Liver (tissue), 9 donors: ENCODE data around the gene MAP4K2. TPM values are rescaled to one million over a fixed set of nuclear protein-coding genes. Genes with fewer than 3 reads are reported as not detected.

ENCODE experiments used
- DNase-seq: peaks from one replicate; pipeline ENCODE4 v3.0.0-alpha.2; 2017; ENCODE audit warnings: low spot score
- H3K27ac ChIP-seq, 2 donors: one replicate each; pipeline ENCODE4 v1.7.0; 2013; ENCODE audit warnings: inconsistent platforms in 2 of 2, low read length in 2 of 2, control low read depth in 1 of 2, low read depth in 1 of 2, mild to moderate bottlenecking in 1 of 2
- H3K27me3 ChIP-seq, 4 donors: one replicate each; pipeline versions ENCODE4 v1.6.1 to v1.7.0; 2013; ENCODE audit warnings: low read length in 3 of 4, inconsistent platforms in 1 of 4, mild to moderate bottlenecking in 1 of 4, moderate library complexity in 1 of 4; ENCODE audit not compliant: control insufficient read depth in 4 of 4, insufficient read depth in 4 of 4
- H3K36me3 ChIP-seq, 4 donors: one replicate each; pipeline versions ENCODE4 v1.6.1 to v1.7.0; 2013; ENCODE audit warnings: low read length in 3 of 4, mild to moderate bottlenecking in 3 of 4, low read depth in 1 of 4, moderate library complexity in 1 of 4; ENCODE audit not compliant: control insufficient read depth in 4 of 4, insufficient read depth in 3 of 4
- H3K4me1 ChIP-seq, 4 donors: one replicate each; pipeline versions ENCODE4 v1.6.1 to v1.7.0; 2013; ENCODE audit warnings: low read length in 3 of 4, mild to moderate bottlenecking in 3 of 4, moderate library complexity in 1 of 4; ENCODE audit not compliant: control insufficient read depth in 4 of 4, insufficient read depth in 4 of 4
- H3K4me3 ChIP-seq, 3 donors: one replicate each; pipeline versions ENCODE4 v1.6.1 to v1.7.0; 2013; ENCODE audit warnings: low read length in 3 of 3, control low read depth in 1 of 3, low read depth in 1 of 3, mild to moderate bottlenecking in 1 of 3
- H3K9ac ChIP-seq, 2 donors: one replicate each; pipeline ENCODE4 v1.7.0; 2013; ENCODE audit warnings: low read length in 2 of 2, mild to moderate bottlenecking in 2 of 2, moderate library complexity in 2 of 2, control low read depth in 1 of 2, low read depth in 1 of 2
- H3K9me3 ChIP-seq, 4 donors: one replicate each; pipeline versions ENCODE4 v1.6.1 to v1.7.0; 2013; ENCODE audit warnings: low read length in 3 of 4; ENCODE audit not compliant: control insufficient read depth in 4 of 4
- EGR1 ChIP-seq, 2 donors: IDR thresholded peaks; 2 replicates each; pipeline ENCODE4 v1.6.1; 2016 to 2018; ENCODE audit warnings: antibody characterized with exemption in 2 of 2, low read depth in 2 of 2
- FOXA2 ChIP-seq: IDR thresholded peaks from 2 replicates; pipeline ENCODE4 v1.6.1; 2016; ENCODE audit warnings: antibody characterized with exemption
- GABPA ChIP-seq, 2 donors: IDR thresholded peaks in 1 of 2; conservative IDR thresholded peaks in 1 of 2; 2 replicates each; pipeline ENCODE4 v1.6.1; 2016; ENCODE audit warnings: antibody characterized with exemption in 2 of 2, mild to moderate bottlenecking in 1 of 2, moderate library complexity in 1 of 2
- HNF4A ChIP-seq, 2 donors: conservative IDR thresholded peaks; 2 replicates each; pipeline ENCODE4 v1.6.1; 2016; ENCODE audit warnings: antibody characterized with exemption in 2 of 2, mild to moderate bottlenecking in 2 of 2
- HNF4G ChIP-seq: IDR thresholded peaks from 2 replicates; pipeline ENCODE4 v1.6.1; 2016; ENCODE audit warnings: antibody characterized with exemption
- JUND ChIP-seq, 2 donors: IDR thresholded peaks; 2 replicates each; pipeline ENCODE4 v1.6.1; 2016; ENCODE audit warnings: antibody characterized with exemption in 2 of 2
- RAD21 ChIP-seq, 2 donors: IDR thresholded peaks; 2 replicates each; pipeline ENCODE4 v1.6.1; 2016; ENCODE audit warnings: antibody characterized with exemption in 2 of 2, mild to moderate bottlenecking in 2 of 2
- RXRA ChIP-seq, 2 donors: IDR thresholded peaks; 2 replicates each; pipeline ENCODE4 v1.6.1; 2017 to 2018; ENCODE audit warnings: antibody characterized with exemption in 2 of 2, mild to moderate bottlenecking in 1 of 2
- TAF1 ChIP-seq: conservative IDR thresholded peaks from 2 replicates; pipeline ENCODE4 v1.6.1; 2016; ENCODE audit warnings: antibody characterized with exemption, mild to moderate bottlenecking
- YY1 ChIP-seq: IDR thresholded peaks from 2 replicates; pipeline ENCODE4 v1.6.1; 2016; ENCODE audit warnings: antibody characterized with exemption, mild to moderate bottlenecking
- WGBS: extraction: QIAGEN DNeasy Blood & Tissue Kit; methylation state at CpG from one replicate; pipeline ENCODE4 v1.1.7; 2013; 5-methylcytosine and 5-hydroxymethylcytosine counted together
- polyA plus RNA-seq, 2 donors: library from polyadenylated mRNA; stranded (reverse) in 1 of 2; unstranded in 1 of 2; fragments of 200-250 nt in 1 of 2; fragments of >200 nt in 1 of 2; fragmentation: Nextera tagmentation in 1 of 2; extraction: Ambion mirVana in 1 of 2; gene quantifications; one replicate each; pipeline versions ENCODE4 v1.2.1 to v1.2.3, GENCODE V29; 2013 to 2015
- total RNA-seq, 2 donors: library from RNA; depleted of rRNA; stranded (reverse); fragments of >200 nt; gene quantifications; one replicate each; pipeline ENCODE4 v1.2.3, GENCODE V29; 2014
- TF ChIP-seq, protein P1 (sequence below): IDR thresholded peaks from 2 replicates; pipeline ENCODE4 v1.6.1; 2016; ENCODE audit warnings: antibody characterized with exemption
- TF ChIP-seq, protein P2 (sequence below): IDR thresholded peaks from 2 replicates; pipeline ENCODE4 v1.6.1; 2016; ENCODE audit warnings: antibody characterized with exemption
- TF ChIP-seq, protein P3 (sequence below): IDR thresholded peaks from 2 replicates; pipeline ENCODE4 v1.6.1; 2016; ENCODE audit warnings: antibody characterized with exemption
- TF ChIP-seq, protein P4 (sequence below): fragments of 150-350 bp; IDR thresholded peaks from 2 replicates; pipeline ENCODE4 v1.5.1; 2017; ENCODE audit warnings: improper control_type of control experiment, low read depth, low read length; ENCODE audit not compliant: missing input control
- TF ChIP-seq, protein P5 (sequence below): IDR thresholded peaks from 2 replicates; pipeline ENCODE4 v1.6.1; 2016; ENCODE audit warnings: antibody characterized with exemption, mild to moderate bottlenecking
- donor health status: healthy.
- donor health status: healthy.
- donor health status: healthy.
- donor health status: healthy.
- donor health status: healthy.

Gene MAP4K2
- total and polyA plus RNA-seq, 4 donors = 2.1 to 6.9 (median 3.5) TPM

DNA sequence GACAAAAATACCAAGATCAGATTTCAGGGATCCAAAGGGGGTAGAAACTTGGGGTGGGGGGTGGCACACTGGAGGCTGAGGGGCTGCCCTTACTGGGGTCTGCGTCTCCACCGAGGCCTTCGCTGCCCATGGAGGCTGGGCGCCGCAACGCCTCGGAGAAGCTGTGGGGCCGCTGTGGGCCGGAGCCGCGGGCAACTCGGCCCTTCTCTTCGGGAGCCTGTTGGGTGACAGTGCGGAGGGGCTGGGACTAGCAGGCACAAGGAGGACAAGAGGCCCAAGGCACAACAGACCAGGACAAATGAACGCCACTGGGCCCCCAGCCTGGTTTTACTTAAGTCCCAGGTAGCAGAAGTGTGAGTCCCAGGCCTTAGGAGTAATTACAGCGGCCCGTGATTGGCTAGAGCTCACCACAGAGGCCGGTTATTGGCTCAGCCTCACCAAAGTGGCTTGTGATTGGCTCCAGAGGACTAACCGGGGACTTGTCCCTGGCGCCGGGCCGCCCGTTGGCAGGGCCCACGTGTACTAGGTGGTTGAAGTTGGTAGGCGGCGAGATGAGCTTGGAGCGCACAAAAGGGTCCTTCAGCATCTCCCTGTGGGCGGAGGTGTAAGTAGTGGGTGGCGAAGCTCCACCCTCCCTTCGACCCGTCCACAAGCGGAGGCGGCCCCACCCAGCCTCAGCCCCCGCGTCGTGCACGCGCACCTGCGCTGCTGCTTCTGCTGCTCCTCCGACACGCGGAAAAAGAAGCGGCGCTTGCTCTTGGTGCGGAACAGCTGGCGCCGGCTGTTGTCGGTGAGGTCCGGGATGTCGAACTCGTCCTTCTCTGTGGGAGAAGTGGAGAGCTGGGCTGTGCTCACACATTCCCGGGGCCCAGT lies 23.8 kb upstream of the MAP4K2 start:
- H3K27me3 ChIP-seq = no peaks in the 10 kb centered on the region
- no peaks in the 10 kb centered on the region for H3K9me3 ChIP-seq
- H3K36me3 ChIP-seq = no peaks in the 10 kb centered on the region
- H3K9ac ChIP-seq = no peak overlapping the region
- WGBS = 94% methylated on average over 52 of the region's 52 CpGs
- TF ChIP-seq, protein P1, sequence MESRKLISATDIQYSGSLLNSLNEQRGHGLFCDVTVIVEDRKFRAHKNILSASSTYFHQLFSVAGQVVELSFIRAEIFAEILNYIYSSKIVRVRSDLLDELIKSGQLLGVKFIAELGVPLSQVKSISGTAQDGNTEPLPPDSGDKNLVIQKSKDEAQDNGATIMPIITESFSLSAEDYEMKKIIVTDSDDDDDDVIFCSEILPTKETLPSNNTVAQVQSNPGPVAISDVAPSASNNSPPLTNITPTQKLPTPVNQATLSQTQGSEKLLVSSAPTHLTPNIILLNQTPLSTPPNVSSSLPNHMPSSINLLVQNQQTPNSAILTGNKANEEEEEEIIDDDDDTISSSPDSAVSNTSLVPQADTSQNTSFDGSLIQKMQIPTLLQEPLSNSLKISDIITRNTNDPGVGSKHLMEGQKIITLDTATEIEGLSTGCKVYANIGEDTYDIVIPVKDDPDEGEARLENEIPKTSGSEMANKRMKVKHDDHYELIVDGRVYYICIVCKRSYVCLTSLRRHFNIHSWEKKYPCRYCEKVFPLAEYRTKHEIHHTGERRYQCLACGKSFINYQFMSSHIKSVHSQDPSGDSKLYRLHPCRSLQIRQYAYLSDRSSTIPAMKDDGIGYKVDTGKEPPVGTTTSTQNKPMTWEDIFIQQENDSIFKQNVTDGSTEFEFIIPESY = no peak
- no peak for TF ChIP-seq GABPA (IDR thresholded peaks at IDR 0.05 in 1 of 2, conservative IDR thresholded peaks at IDR 0.05 in 1 of 2)
- no peak overlapping the region for H3K4me3 ChIP-seq
- no peak overlapping the region for H3K27ac ChIP-seq
- no peak for DNase-seq
- no peaks in the 10 kb centered on the region for H3K4me1 ChIP-seq

DNA sequence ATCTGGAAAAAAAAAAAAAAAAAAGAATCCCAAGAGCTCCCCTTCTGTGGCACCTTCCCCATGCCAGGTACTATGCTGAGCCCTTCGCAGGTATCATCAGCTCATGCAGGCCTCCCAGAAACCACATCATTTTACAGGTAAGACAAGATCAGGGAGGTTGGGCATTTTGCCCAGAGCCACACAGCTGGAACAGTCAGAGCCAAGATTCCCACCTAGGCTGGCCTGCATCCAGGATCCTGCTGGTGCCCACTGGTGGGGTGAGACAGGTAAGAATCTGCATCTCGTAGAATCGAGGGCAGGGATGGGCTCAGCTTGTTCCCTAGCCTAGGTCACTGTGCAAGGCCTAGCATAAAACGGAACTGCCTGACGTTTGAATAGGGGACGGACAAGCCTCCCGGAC lies 23.0 kb upstream of the MAP4K2 start:
- WGBS = 95% methylated on average over 7 of the region's 7 CpGs
- H3K36me3 ChIP-seq = no peaks in the 10 kb centered on the region
- no peaks in the 10 kb centered on the region for H3K27me3 ChIP-seq
- H3K4me1 ChIP-seq = no peaks in the 10 kb centered on the region
- no peaks in the 10 kb centered on the region for H3K9me3 ChIP-seq
- TF ChIP-seq HNF4G (no peak), RAD21 (IDR thresholded peaks at IDR 0.05) (no peak), EGR1 (IDR thresholded peaks at IDR 0.05; ENCODE audit: low read depth in 2 of 2) (no peak), RXRA (IDR thresholded peaks at IDR 0.05) (no peak), TAF1 (no peak), YY1 (no peak), GABPA (IDR thresholded peaks at IDR 0.05 in 1 of 2, conservative IDR thresholded peaks at IDR 0.05 in 1 of 2) (no peak), JUND (IDR thresholded peaks at IDR 0.05) (no peak), HNF4A (conservative IDR thresholded peaks at IDR 0.05) (no peak), FOXA2 (no peak)
- TF ChIP-seq, protein P2, sequence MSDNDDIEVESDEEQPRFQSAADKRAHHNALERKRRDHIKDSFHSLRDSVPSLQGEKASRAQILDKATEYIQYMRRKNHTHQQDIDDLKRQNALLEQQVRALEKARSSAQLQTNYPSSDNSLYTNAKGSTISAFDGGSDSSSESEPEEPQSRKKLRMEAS = no peak
- TF ChIP-seq, protein P3, sequence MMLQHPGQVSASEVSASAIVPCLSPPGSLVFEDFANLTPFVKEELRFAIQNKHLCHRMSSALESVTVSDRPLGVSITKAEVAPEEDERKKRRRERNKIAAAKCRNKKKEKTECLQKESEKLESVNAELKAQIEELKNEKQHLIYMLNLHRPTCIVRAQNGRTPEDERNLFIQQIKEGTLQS = no peak
- TF ChIP-seq, protein P4, sequence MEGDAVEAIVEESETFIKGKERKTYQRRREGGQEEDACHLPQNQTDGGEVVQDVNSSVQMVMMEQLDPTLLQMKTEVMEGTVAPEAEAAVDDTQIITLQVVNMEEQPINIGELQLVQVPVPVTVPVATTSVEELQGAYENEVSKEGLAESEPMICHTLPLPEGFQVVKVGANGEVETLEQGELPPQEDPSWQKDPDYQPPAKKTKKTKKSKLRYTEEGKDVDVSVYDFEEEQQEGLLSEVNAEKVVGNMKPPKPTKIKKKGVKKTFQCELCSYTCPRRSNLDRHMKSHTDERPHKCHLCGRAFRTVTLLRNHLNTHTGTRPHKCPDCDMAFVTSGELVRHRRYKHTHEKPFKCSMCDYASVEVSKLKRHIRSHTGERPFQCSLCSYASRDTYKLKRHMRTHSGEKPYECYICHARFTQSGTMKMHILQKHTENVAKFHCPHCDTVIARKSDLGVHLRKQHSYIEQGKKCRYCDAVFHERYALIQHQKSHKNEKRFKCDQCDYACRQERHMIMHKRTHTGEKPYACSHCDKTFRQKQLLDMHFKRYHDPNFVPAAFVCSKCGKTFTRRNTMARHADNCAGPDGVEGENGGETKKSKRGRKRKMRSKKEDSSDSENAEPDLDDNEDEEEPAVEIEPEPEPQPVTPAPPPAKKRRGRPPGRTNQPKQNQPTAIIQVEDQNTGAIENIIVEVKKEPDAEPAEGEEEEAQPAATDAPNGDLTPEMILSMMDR = no peak
- TF ChIP-seq, protein P5, sequence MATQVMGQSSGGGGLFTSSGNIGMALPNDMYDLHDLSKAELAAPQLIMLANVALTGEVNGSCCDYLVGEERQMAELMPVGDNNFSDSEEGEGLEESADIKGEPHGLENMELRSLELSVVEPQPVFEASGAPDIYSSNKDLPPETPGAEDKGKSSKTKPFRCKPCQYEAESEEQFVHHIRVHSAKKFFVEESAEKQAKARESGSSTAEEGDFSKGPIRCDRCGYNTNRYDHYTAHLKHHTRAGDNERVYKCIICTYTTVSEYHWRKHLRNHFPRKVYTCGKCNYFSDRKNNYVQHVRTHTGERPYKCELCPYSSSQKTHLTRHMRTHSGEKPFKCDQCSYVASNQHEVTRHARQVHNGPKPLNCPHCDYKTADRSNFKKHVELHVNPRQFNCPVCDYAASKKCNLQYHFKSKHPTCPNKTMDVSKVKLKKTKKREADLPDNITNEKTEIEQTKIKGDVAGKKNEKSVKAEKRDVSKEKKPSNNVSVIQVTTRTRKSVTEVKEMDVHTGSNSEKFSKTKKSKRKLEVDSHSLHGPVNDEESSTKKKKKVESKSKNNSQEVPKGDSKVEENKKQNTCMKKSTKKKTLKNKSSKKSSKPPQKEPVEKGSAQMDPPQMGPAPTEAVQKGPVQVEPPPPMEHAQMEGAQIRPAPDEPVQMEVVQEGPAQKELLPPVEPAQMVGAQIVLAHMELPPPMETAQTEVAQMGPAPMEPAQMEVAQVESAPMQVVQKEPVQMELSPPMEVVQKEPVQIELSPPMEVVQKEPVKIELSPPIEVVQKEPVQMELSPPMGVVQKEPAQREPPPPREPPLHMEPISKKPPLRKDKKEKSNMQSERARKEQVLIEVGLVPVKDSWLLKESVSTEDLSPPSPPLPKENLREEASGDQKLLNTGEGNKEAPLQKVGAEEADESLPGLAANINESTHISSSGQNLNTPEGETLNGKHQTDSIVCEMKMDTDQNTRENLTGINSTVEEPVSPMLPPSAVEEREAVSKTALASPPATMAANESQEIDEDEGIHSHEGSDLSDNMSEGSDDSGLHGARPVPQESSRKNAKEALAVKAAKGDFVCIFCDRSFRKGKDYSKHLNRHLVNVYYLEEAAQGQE = no peak
- TF ChIP-seq, protein P1 = no peak
- no peak overlapping the region for H3K4me3 ChIP-seq
- H3K9ac ChIP-seq = no peak overlapping the region
- no peak for DNase-seq
- H3K27ac ChIP-seq = no peak overlapping the region
